HG03139 (cell line): ENCODE data around the gene FAM72A.
"Not testable (repeated sequence)": the region's sequence is repeated elsewhere in the genome, so short reads cannot be mapped to it uniquely, and the experiment has no call there.

ENCODE experiments used
- ATAC-seq: cut with Tn5 transposase; IDR thresholded peaks from one replicate; pipeline ENCODE4 v1.9.1; 2021; ENCODE audit not compliant: unreplicated experiment

FAM72A gene

GRCh38 chr1:206215600-206216392 is 13.2 kb upstream of the FAM72A start:
- ATAC-seq, result not testable (repeated sequence)

GRCh38 chr1:206210802-206211201 is 8.2 kb upstream of the FAM72A start:
- not testable (repeated sequence) for ATAC-seq

GRCh38 chr1:206205569-206205968 is 2.9 kb upstream of the FAM72A start:
- not testable (repeated sequence) for ATAC-seq

GRCh38 chr1:206204871-206205270 is 2.2 kb upstream of the FAM72A start:
- not testable (repeated sequence) for ATAC-seq

GRCh38 chr1:206204159-206204511 is 1.5 kb upstream of the FAM72A start:
- ATAC-seq, result not testable (repeated sequence)

- peak; percentile 5 for ATAC-seq
Observed at GRCh38 chr1:206203364-206204158, 922 bp upstream of the FAM72A start, which contains the start of gene SRGAP2. Gene SRGAP2, plus strand, starts transcription at chr1:206203541. Its CDS starts 2,430 bp downstream, at chr1:206205971.

GRCh38 chr1:206196748-206197424 is 5.8 kb downstream of the FAM72A start:
- ATAC-seq, result not testable (repeated sequence)

GRCh38 chr1:206195182-206195581 is 7.5 kb downstream of the FAM72A start:
- ATAC-seq, result not testable (repeated sequence)

- ATAC-seq, result not testable (repeated sequence)
Observed at GRCh38 chr1:206186826-206187225, 15.8 kb downstream of the FAM72A start.

- not testable (repeated sequence) for ATAC-seq
Observed at GRCh38 chr1:206185778-206186177, 16.9 kb downstream of the FAM72A start.

- not testable (repeated sequence) for ATAC-seq
Observed at GRCh38 chr1:206183788-206184187, 18.9 kb downstream of the FAM72A start.

- ATAC-seq, result not testable (repeated sequence)
Observed at GRCh38 chr1:206182368-206183317, 20.0 kb downstream of the FAM72A start.

GRCh38 chr1:206179666-206180065 is 23.0 kb downstream of the FAM72A start:
- ATAC-seq, result not testable (repeated sequence)

GRCh38 chr1:206178061-206178989 is 24.3 kb downstream of the FAM72A start:
- not testable (repeated sequence) for ATAC-seq

GRCh38 chr1:206176114-206176502 is 26.5 kb downstream of the FAM72A start:
- not testable (repeated sequence) for ATAC-seq

- ATAC-seq, result not testable (repeated sequence)
Observed at GRCh38 chr1:206175459-206176113, 27.1 kb downstream of the FAM72A start.

GRCh38 chr1:206174182-206174868 is 28.3 kb downstream of the FAM72A start:
- ATAC-seq, result not testable (repeated sequence)
